NCI-H446 (cell line): ENCODE data around the gene CAMKK2.
"Not testable (repeated sequence)": the region's sequence is repeated elsewhere in the genome, so short reads cannot be mapped to it uniquely, and the experiment has no call there.

ENCODE experiments used
- DNase-seq, 2 experiments: peaks; one replicate each; lab custom pipeline; 2025; lab: John Stamatoyannopoulos, UW

Gene CAMKK2

GRCh38 chr12:121223292-121224285 is 72.9 kb downstream of the CAMKK2 start:
- no peak for DNase-seq

- no peak for DNase-seq
Observed at GRCh38 chr12:121222847-121223246, 73.7 kb downstream of the CAMKK2 start.

GRCh38 chr12:121219353-121219986 is 77.0 kb downstream of the CAMKK2 start:
- no peak for DNase-seq

DNA sequence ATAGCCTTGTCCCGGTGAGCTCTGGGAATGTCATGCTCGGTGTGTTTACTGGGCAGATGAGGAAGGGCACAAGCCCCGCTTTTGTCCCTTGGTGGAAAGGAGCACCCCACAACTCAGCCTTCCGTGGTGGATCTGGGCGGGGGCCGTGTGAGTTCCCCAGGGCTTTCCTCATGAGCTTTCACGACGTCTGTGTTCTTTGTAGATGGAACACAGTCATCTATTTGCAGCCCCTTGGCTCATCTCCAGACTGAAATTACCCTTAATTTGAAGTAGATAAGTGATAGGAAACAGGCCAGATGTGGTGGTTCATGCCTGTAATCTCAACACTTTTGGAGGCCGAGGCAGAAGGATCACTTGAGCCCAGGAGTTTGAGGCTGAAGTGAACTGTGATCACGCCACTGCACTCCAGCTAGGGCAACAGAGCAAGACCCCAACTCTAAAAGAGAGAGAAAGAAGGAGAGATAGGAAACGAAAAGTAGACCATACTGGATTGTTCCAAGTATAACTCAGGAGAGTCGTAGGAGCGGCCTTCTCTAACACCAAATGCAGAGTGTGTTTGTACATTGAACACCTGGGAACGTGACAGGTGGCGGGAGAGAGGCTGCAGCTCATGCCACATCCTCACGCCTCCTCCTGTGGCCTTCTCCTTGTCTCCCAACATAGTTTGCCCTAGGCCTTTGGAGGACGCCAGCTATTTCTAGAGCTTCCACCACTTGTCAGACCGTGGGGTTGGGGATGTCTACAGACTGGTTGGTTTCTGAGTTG is 77.7 kb downstream of the CAMKK2 start:
- no peak for DNase-seq

GRCh38 chr12:121217761-121218160 is 78.7 kb downstream of the CAMKK2 start:
- no peak for DNase-seq

GRCh38 chr12:121217063-121217462 is 79.4 kb downstream of the CAMKK2 start:
- DNase-seq = no peak

DNA sequence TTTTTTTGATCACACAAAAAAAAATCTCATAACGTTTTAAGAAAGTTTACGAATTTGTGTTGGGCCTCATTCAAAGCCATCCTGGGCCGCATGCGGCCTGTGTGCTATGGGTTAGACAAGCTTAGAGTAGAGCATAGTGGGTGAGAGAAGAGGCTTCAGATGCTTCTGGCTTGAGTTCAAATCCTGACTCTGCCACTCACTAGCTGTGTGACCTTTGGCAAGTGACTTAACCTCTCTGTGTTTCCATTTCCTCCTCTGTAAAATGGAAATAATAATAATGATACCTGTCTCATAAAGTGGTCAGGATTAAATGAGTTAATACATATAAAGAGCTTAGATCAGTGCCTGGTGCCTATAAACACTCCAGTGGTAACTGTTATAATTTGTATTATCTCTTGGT is 80.4 kb downstream of the CAMKK2 start:
- DNase-seq = no peak

- DNase-seq = no peak
Observed at GRCh38 chr12:121214855-121215745, 81.4 kb downstream of the CAMKK2 start.

DNA sequence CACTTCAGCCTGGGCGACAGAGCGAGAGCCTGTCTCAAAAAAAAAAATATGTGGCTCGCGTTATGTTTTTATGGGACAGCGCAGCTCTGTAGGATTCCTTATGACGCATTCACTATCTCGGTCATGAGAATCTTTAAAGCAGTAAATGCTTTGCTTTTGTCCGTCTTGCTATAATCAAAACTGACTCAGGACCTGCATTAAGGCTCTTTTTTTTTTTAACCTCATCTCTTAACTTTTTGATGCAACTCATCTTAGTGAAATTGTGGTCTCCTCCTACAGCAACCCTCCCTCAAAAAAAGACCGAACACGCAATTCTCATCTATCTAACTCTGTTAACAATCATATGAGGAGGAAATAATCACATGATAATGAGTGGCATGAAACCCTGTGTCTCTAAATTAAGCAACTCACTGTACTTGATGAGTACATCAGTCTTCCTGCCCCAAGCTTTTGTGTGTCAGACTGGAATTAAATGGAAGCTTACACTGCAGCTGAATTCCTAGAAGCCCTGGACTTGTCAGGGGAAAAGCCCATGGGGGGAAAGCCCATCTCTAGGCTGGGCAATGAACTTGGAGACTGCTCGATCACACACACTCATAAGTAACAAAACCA is 82.2 kb downstream of the CAMKK2 start:
- DNase-seq = no peak

DNA sequence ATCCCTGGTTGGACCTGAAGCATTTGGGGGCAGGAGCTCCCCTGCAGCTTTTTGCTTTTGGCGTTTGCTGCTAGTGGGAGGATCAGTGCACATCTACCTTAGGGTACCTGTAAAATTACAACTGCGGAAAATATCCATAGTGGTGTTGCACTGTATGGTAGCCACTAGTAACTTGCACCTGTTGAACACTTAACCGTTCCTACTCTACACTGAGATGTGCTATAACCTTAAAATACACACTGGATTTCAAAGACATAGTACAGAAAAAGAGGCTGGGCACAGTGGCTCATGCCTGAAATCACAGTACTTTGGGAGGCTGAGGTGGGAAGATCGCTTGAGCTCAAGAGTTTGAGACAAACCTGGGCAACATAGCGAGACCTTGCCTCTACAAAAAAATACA is 83.6 kb downstream of the CAMKK2 start:
- no peak for DNase-seq

DNA sequence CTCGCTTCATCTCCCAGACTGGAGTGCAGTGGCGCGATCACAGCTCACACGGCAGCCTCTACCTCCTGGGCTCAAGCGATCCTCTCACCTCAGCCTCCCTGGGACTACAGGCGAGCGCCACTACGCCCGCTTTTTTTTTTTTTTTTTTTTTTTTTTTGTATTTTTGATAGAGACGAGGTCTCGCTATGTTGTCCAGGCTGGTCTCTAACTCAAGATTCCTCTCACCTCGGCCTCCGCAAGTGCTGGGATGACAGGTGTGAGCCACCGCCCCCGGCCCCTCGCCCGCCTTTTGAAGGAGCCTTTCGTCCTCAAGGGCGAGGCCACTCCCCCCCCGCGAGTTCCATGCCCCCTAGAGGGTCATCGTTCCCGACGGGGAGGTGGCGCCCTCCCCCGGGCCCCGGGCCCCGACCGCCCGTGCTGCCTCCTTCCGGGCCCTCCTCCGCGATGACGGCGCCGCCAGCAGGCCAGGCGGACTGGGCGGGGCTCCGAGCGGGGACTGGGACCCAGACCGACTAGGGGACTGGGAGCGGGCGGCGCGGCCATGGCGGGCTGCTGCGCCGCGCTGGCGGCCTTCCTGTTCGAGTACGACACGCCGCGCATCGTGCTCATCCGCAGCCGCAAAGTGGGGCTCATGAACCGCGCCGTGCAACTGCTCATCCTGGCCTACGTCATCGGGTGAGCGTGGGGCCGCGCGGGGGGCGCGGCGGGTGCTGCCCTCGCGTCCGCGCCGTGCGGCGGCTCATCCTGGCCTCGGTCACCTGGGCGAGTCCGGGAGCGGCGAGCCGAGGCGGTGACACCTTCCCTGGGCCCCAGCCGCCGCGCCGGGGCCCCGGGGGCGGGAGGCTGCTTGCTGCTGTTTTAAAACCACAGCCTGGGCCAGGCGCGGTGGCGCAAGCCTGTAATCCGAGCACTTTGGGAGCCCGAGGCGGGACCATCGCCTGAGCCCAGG is 86.6 kb downstream of the CAMKK2 start, which contains the start of gene P2RX4:
P2RX4 (plus strand) TSS at position 506 of the 949 bp plus-strand sequence; CDS start at position 542, 36 bp downstream.
- peak; percentile 35 to 79 for DNase-seq

DNA sequence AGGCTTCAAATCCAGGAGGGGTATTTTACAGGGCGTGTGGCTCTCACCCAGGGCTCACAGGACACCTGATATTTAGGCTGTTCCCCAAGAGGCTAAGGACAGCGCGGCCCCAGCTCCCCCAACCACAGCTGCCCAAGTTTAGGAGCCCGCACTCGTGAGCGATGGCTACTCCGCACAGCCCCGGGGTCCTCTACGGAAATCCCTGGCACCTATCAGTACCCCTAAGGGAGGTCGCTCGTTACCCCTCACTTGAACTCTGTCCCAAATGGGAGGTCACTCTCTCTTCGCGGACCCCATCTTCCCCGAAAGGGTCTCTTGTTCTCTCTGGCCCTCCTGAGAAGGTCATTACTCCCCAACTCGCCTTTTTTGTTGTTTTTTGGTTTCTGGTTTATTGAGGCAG is 87.3 kb downstream of the CAMKK2 start:
- no peak for DNase-seq

DNA sequence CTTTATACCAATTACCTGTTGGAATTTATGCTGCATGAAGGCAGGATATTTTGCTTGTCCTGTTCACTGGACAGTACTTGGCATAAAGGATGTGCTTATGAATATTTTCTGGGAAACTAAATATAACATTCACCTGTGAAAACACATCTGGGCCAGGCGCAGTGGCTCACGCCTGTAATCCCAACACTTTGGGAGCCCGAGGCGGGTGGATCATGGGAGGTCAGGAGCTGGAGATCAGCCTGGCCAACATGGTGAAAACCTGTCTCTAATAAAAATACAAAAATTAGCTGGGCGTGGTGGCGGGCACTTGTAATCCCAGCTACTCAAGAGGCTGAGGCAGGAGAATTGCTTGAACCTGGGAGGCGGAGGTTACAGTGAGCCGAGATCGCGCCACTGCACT is 87.9 kb downstream of the CAMKK2 start:
- not testable (repeated sequence) for DNase-seq

GRCh38 chr12:121205491-121205890 is 91.0 kb downstream of the CAMKK2 start:
- no peak for DNase-seq

DNA sequence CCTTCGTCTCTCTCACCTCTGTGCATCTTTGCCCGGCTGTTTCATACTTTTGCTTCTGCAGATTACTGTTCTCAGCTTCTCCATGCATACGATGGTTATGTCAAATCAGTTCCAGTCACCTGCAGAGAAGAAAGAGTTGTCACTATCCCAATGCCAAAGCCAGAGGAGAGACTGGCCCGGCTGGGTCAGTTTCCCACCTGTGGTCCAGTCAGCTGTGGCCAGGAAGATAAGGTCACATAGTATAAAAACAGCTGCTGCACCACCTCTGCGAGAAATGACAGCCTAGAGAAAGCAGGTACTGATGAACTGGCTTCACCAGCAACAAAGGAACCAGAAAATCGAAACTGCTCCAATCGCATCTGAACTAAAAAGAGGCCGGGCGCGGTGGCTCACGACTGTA is 93.0 kb downstream of the CAMKK2 start:
- no peak for DNase-seq

DNA sequence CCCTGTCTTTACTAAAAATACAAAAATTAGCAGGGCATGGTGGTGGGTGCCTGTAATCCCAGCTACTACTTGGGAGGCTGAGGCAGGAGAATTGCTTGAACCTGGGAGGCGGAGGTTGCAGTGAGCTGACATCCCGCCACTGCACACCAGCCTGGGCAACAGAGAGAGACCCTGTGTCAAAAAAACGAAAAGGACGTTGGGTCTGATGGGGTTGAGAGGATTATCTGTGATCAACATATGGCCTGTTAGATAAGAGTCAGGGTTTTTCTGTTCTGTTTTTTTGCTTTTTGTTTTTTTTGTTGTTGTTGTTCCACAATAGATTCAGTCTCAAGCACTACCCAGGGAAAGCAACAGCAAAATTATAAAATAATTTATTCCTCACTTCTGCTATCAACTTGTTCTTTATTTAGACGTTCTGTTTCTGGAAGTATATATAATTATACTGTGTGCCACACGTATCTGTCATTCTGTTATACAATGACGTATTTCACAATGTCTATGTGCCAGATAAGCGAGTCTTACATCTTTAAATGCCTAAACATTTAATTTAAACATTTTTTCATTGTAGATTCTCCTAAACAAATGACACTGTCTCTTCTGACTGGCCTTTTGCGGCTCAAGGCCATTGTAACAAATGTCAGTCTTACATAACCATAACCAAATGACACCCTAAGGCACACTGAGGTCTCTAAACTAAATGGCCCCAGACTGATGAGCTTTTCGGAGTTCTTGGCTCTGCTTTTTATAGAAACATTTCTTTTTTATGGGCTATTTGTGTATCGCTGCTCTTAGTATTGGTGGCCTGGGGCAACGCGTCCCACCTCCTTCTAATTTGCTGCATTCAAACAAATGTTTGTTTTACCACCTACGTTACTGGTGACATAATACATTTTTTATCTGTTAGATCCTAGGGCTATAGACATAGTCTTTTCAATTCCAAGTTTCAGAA is 93.8 kb downstream of the CAMKK2 start:
- no peak for DNase-seq

DNA sequence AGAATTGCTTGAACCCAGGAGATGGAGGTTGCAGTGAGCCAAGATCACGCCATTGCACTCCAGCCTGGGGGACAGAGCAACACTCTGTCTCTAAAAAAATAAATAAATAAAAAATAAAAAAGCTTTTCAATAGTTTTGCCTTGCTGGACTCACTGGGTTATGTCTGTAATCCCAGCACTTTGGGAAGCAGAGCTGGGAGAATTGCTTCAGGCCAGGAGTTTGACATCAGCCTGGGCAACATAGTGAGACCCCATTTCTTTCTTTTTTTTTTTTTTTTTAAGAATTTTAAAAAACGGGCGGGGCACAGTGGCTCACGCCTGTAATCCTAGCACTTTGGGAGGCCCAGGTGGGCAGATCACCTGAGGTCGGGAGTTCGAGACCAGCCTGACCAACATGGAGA is 95.4 kb downstream of the CAMKK2 start:
- not testable (repeated sequence) for DNase-seq

DNA sequence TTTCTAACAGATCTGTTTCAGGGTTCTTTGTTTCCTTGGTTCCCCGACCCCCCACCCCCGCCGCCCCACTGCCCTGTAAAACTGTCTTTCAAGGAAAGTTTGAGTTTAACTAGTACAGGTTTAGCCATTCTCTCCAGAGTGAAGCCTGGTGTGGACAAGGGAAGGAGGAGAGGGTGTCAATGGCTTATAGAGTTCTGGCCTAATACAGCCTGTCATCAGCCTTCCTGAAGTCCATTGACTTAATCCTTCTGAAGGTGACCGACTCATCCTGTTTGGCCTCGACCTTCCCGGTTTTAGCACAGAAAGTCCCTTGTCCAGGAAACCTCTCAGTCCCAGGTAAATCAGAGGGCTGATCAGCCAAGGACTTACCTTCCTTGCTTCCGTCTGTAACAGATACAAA is 97.6 kb downstream of the CAMKK2 start:
- no peak for DNase-seq

- no peak for DNase-seq
Observed at GRCh38 chr12:121196902-121197301, 99.6 kb downstream of the CAMKK2 start.
